NOMO-1 (cell line): ENCODE data around the gene PGAP1.

ENCODE experiments used
- DNase-seq, 2 experiments: peaks; one replicate each; lab custom pipeline; 2025; ENCODE audit not compliant: unreplicated experiment in 2 of 2; lab: John Stamatoyannopoulos, UW

The PGAP1 gene

DNA sequence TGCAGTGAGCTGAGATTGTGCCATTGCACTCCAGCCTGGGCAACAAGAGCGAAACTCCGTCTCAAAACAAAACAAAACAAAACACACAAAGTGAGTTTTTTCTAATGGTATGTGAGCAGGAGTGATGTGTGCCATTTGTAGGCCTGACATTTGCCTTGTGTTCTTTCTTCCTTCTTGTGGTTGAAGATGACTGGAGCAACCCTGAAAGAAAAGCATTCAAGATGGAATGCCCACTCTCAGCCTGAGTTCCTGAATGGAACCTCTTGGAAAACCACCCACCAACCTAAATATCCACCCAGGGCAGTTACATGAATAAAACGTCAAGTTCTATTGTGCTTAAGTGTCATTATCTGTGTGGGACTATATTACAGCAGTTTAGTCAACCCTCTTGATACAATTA lies 26.5 kb downstream of the PGAP1 start:
- DNase-seq: no peak

DNA sequence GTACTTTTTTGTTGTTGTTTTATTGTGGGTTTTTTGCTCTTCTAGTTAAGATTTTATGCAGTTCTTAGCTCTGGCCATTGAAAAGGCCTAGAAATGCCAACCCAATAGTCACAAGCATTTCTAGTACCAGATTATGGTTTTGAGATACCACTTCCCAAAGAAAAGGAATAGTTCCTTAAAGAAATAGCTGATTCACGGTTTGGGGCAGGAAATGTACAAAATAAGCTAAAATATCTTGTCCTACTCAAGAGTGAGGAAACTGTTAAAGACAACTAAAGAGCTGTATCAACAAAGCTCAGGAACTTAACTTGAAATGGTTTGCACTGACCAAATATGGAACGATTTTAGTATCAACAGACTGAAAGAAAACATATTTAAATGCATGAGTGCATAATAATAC lies 35.4 kb downstream of the PGAP1 start:
- DNase-seq: no peak

DNA sequence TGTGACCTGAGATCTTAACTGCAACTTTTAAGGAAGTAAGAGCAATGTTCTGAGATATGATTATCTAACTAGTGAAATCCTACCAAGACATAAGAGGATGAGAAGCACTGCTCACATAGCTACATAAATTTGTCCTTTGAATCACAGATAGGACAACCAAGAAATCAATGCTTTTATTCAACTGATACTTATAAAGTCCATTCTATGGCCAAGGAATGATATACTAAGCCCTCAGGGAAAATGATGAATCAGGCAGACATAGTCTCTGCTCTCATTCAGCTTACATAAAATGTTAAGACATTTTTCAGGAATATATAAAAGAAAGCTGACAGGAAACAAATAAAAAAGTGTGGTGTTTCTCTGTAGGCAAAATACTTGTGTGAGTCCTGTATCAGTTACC lies 39.1 kb downstream of the PGAP1 start:
- no peak for DNase-seq

DNA sequence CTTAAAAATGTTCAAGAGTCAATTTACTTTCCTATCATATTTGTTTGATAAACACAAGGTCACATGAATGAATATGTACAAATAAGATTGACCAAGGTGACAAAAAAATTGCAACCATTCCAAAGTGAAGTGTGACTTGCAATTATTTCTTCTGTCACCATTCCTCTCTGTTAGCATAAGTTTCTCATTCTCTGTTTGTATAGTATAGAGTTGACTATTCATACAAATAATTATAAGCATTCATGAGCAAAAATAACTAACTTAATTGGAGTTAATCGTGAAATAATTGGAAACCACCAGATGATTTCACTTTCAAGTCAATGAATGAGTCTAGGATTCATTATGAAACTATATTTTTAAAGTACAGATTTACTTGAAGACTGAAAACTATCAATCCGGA lies 42.1 kb downstream of the PGAP1 start:
- no peak for DNase-seq

DNA sequence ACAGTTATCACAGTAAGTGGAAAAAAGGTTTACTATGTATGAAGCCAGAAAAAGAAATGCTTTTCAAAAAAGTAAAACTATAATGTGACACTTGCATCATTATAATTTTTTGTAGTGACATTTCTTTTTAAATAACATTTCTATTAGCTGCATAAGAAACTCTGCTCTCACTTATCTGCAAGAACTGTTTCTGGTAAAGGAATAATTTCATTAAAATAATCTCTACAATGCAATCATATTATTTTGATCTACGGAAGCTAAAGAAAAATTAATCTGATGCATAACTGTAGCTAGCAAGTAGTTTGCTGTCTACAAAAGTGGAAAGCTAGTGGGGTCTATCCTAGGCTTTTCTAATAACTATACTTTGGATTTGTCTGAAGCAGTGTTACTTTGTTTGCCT lies 50.1 kb downstream of the PGAP1 start:
- no peak for DNase-seq

DNA sequence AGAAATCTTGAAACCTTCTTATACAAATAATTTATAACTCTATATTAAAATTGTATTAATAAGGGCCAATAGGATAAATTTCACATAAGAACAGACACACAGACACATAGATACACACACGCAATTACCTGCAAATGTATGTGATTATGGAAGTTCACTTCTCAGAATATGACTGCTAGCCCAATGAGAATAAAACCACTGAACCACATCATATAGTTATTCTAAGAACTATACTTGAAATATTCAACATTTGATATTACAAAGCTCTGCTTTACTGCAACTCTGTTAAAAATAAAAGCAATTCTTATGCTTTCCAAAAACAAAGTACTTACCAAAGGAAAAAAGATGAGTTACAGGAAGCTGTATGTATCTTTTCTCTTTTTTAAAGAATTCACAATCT lies 51.1 kb downstream of the PGAP1 start:
- DNase-seq: no peak

DNA sequence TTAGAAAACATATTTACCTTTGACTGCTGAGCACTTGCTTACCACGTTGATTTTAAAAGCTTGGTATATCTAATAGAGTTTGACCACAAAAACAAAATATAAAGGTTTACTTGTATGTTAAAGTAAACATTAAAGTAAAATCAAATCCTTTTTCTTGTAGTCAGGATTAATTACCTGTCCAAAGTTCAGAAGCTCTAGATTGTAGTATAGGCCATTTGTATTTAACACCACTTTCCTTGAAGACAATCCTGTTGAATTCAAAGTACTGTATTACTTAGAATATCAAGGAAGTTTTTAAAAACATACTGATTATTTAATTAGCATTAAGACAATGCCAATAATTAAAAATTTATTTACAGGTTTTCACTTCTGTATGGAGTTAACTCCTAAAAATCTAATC lies 53.0 kb downstream of the PGAP1 start:
- no peak for DNase-seq

DNA sequence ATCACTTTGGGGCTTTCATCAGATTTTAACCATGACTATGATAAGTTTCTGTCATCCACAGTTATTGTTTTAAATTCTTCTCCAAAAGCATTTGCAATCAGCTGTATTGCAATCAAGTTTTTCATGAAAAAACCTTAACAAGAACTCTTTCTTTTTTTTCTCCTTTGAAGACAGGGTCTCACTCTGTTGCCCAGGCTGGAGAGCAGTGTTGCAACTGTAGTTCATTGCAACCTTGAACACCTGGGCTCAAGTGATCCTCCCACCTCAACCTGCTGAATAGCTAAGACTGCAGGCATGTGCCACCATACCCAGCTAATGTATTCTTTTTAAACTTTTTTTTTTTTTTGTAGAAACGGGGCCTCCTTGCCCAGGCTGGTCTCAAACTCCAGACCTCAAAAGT lies 71.9 kb downstream of the PGAP1 start:
- no peak for DNase-seq

DNA sequence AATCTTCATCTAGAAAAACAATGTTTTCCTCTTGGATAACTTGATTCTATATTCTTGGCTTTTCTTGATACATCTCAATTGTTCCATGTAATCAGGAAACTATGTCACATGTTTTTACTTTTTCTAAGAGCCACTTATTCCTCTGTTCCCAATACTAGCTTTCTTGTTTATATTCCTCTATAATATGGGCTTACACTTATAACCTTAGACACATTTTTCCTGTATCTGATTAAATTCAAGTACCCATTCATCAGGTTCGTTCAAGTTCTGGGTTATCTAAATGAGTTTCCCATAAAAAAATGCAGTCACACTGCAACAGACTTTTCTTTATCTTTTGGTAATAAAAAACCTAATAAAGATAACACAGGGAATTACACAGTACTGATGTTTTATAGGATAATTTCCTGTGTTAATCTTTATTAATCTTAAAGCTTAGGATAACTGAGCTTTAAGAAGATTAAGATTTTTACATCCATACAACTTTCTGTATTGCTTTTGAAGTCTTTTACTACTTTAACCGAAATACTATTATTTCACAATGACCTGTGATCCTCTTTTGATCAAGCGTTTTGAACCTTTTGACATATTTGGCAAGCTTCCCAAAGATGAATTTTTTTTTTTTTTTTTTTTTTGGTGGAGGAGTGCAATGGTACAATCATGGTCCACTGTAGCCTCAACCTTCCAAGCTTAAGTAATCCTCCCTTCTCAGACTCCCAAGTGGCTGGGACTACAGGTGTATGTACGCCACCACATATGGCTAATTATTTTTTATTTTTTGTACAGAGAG lies 73.0 kb downstream of the PGAP1 start:
- DNase-seq: no peak

DNA sequence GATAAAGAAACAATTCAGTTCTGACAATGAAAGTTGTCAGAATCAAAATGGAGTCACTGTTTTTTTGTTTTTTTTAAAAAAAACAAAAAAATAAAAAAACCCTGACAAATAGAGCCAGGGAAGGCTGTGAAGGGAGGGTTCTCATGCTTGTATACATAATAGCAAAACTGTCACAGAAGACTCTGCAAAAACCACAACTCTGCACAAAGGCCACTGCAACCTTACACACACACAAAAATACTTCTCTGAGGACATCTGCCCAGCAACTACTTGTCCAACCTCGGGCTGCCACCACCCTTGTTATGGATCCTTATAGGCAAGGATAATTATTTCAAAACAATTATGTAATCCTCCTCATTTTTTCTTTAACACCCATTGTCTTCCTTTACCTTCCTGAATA lies 75.4 kb downstream of the PGAP1 start:
- DNase-seq: no peak

DNA sequence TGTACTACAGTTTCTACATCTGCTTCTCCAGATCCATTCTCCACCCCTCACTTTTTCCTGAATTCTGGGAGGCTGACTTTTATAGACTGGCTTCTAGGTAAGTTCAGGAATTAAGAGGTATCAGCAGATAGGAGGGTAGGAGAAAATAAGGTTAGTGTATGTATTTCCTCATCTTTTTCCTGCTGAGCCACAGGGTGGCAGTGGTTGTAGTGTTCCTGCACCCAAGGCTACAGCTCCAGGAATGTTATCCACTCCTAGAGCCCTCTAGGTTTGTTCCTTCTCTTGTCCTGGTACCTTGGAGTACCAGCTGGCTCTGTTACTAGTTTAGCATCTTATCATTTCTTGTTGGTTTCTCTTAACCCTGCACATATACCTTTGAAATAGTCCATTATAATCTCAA lies 76.6 kb downstream of the PGAP1 start:
- DNase-seq: no peak

DNA sequence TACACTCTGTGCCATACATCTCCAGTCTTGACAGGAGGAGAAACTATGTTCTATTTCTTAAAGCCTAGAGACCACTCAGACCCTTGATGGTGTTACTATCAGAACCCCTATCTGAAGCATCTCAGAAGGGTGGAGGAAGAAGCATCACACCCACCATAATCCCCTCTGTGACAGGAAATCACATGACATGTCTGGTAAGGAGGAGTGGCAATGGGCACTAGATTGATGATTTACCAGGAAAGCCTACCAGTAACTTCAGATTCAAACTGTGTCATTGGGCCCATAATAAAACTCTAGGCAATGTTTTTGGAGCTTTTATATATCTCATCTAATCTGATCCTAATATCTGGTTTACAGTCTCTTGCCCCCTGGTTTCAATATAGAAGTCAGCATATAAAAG lies 80.2 kb downstream of the PGAP1 start:
- DNase-seq: no peak

DNA sequence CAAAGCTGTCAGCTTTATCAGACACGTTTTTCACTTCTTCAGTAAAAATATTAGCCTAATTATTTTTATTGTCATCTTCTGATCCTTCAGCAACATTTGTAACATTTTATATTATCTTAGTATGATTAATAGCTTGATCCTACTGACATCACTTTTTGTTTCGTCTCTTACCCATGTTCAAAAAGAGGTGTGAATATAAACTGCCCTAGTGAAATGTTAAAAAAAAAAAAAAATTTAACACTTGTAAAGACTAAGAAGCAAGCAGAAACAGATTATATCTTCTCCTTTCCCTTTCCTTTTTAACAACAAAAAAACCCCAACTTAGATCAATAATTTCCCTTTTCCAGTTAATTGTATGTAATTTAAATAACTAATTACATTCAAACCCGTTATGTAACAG lies 81.1 kb downstream of the PGAP1 start:
- DNase-seq: no peak

DNA sequence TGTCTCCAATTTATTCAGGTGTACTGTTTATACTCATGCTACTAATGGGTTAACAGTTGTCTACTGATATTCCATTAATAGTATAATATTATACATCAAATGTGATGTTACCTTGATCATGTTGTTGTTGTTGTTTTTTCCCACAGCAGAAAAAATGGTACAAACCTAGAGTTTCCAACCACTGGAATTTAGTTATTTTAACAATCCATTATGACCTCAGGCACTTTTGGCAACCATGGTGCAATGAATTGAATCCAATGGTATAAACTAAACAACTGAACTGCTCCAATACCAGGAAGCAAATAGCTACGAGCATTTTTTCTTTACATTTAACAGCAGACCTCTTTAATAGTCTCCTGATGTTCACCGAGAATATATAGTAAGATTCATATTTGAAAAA lies 86.3 kb downstream of the PGAP1 start:
- no peak for DNase-seq

DNA sequence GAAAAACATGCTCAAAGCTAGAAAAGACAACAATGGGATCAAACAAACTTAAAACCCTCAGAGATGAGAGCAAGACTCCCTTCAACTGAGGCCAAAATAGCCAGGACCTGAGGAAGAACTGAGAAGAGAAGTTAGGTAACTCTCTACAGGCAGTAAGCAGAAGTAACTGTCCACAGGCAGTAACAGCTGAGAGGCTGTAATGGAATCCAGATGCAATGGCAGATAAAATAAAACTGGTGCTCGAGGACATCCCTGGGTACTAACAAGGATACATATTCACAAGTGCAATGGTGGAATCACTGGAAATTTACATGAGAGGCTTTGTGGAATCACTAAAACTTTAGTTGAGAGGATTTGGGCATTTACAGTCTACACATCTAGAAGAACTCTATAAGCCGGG lies 86.9 kb downstream of the PGAP1 start:
- no peak for DNase-seq

DNA sequence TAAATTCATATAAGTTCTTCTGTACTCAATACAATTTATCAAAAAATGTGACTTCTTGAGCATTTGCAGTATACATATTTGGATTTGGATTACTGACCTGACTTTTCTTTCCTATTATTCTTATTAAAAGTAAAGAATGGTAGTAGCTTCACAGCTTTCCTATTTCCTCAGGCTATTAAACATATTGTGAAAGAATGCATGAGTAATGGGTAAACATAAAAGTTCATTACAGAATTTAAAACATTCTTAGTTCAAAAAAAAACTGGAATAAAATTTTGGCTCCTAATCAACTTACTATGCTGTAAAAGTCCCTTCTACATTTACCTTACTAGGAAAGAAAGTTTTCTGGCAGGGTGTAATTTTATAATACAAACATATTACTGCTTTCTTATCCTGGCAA lies 90.1 kb downstream of the PGAP1 start:
- no peak for DNase-seq

DNA sequence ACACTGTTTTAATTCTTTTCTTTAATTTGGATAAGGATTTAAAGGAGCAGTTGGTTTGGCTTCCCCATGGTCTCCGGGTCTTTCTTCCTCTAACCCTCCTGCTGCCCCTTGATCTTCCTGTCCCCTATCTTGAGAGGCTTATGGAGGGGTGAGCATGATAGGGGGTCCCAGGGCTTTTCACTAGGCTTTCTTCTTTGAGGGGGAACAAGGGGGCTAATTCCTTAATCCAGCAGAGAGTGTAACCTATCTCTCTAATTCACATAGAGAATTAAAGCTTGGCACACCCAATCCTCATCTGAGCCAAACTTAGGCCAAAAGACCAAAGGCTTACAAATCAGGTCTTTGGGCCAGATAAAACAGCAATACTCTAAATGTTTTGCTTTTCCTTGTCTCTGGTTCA lies 95.8 kb downstream of the PGAP1 start:
- DNase-seq: no peak

DNA sequence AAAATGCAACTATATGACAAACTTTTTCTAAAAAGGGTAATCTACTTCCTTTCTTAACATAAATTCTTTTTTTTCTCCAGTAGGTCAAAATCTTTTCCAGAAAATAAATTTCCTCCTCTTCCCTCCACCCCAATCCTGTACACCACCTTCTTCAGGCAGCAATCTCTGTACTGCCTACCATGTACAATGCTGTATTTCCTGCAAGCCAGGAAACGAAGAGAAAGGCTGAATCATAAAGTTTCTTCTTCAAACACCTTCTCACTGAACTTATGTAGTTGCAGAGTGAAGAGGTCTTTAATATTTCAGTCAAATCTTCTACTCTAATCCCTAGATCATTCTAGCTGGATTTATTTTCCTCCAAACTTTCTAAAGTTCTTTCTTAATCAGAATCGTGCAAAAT lies 99.2 kb downstream of the PGAP1 start:
- DNase-seq: no peak

DNA sequence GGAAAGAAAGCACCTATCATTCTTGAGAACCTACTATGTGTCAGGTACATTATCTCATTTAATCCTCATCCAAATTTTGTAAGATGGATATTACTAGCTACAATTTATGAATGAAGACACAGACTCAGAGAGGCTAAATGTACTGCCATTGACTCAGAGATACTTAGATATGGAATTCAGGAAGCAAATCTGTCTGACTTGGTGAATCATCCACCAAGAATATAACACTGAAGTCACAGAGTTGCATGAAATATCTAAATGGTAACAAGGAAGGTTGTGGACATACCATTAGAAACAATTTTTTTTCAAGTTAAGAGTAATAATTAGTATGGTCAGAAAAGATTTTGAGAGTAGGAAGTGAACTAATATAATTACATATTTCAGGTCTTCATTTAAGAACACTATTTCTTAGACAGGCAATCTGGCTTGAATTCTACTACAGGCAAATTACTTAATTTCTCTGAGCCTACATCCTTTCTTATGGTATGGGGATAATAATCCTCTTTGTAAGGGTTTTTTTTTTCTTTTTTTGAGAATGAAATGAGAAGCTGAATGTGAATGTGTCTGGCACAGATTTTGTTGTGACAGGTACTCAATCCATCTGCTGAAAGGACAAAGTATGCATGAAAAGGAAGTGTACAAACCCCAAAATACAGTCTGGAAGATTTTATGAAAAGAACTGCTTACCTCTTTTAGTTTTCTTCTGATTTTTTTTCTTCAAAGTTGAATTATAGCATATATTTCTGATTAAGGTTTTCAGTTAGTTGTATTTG lies 102.6 kb downstream of the PGAP1 start:
- no peak for DNase-seq

DNA sequence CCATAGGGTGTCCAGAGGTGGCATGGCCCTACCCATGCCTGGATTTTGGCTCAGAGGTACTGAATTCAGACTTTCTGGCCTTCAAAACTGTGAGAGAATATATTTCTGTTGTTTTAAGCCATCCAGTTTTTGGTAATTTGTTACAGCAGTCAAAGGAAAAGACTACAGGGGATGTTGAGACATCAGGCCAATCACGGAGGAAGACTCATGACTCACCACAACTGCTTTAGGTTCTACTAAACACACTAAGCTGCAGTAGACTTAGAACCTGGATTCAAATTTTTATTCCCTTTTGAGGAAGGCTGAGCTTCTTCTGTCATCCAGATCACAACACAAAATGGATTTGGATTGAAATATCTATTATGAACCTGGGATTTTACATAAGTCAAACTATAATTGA lies 105.3 kb downstream of the PGAP1 start:
- no peak for DNase-seq

DNA sequence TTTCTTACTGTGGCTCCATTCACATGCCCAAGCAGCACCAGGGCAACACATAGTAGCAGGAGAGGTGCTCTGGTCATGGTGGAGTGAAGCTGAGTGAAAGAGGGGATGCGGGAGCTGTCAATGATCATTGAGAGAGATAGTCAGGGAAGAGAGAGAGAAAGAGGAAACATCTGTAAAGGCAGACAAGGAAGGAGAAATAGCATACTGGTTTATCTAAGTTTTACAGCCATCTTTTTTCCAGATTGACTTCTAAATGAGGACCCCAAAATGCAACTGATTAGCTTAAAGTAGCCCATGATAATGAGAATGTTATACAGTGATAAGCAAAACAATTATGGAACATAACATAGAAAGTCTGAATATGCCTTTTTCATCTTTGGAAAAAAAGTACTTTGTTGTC lies 117.2 kb downstream of the PGAP1 start, which contains the start of gene C2orf66:
Gene C2orf66, minus strand, starts transcription at position 96 of the 400 bp plus-strand sequence. Its CDS starts 19 bp downstream, at position 77.
- no peak for DNase-seq

DNA sequence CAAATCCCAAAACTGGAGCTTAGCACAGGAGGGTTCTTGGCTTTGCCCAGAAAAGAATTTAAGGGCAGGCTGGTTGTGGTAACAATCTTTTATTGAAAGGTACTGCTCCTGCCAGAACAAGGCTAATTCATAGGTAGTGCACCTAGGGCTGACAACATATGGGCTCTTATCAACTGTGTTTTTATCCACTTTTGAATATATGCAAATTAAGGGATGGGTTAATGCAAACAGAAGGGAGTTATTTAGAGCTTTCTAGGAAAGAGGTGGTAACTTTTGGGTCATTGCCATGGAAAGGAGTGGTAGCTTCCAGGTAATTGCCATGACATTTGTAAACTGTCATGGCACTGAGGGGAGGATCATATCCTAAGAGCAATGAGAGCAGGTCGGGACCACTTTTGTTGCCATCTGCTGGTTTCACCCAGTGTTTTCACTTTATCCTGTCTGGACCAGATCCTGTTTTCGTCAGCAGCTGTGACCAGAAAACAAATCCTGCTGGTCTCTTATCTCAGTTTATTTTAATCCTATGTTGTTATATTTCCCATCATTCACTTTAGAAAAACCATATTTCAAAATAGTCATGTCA lies 118.3 kb downstream of the PGAP1 start:
- no peak for DNase-seq
